Measurements from ENCODE around the gene SFT2D3.

SFT2D3 gene

DNA sequence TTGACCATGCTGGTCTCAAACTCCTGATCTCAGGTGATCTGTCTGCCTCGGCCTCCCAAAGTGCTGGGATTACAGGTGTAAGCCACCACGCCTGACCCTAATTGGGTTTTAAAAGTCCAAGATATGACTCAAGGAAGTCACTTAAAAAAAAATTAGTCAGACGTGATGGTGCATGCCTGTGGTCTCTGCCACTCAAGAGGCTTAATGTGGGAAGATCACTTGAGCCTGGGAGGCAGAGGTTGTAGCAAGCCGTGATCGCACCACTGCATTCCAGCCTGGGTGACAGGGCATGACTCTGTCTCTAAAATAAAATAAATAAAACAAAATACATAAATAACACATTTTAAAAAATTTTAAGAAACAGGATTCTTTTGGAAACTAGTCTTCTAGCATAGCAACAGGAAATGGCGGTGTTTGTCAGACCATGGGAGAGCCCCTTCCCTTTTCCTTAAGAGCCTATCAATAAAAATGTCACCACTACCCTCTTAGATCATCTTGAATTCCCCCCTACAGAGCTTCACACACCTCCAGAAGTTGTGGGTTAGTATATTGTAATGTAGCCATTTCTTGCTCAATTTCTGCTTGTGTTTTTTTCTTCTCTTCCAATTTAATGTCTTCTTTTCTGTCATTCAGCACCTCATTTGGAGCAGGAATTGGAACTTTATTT, 20.1 kb downstream of the SFT2D3 start:
- H3K27ac Mint-ChIP-seq = no peak overlapping the region
- H3K36me3 Mint-ChIP-seq = peaks cover 27% of the 10 kb centered on the region
- H3K4me1 Mint-ChIP-seq = peaks cover 3% of the 10 kb centered on the region
- DNase-seq (ENCODE audit: low spot score in 2 of 2) (no peak), ATAC-seq (ENCODE audit: low read depth) (no peak)
- H3K9me3 Mint-ChIP-seq = no peaks in the 10 kb centered on the region
- no peak overlapping the region for H3K4me3 Mint-ChIP-seq
- no peaks in the 10 kb centered on the region for H3K27me3 Mint-ChIP-seq

DNA sequence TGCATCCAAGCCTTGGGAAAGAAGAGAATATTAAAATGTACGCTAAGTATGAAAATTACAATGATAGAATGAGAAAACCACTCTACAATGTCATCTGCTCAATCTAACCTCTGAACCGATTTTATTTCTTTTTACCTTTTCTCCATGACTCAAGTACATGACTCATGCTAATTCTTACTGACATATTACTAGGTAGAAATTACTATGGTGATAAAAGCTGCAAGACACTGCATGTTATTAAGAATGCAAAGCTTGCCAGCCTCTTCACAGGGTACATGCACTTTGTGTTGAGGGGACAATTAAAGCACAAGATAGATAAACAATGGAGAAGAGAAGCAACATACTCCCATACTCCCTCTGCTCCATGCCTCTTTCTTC, 20.7 kb downstream of the SFT2D3 start:
- Mint-ChIP-seq H3K27me3 (no peaks in the 10 kb centered on the region), H3K9me3 (no peaks in the 10 kb centered on the region), H3K4me3 (no peak overlapping the region), H3K4me1 (peaks cover 5% of the 10 kb centered on the region), H3K36me3 (peaks cover 24% of the 10 kb centered on the region), H3K27ac (no peak overlapping the region)
- DNase-seq (ENCODE audit: low spot score in 2 of 2) = no peak
- ATAC-seq (ENCODE audit: low read depth) = no peak

GRCh38 chr2:127722807-127723206, 21.5 kb downstream of the SFT2D3 start:
- DNase-seq (ENCODE audit: low spot score in 2 of 2) = no peak
- peaks cover 5% of the 10 kb centered on the region for H3K4me1 Mint-ChIP-seq
- no peak overlapping the region for H3K27ac Mint-ChIP-seq
- H3K9me3 Mint-ChIP-seq = no peaks in the 10 kb centered on the region
- peaks cover 23% of the 10 kb centered on the region for H3K36me3 Mint-ChIP-seq
- no peak overlapping the region for H3K4me3 Mint-ChIP-seq
- H3K27me3 Mint-ChIP-seq = no peaks in the 10 kb centered on the region
- ATAC-seq (ENCODE audit: low read depth) = no peak

DNA sequence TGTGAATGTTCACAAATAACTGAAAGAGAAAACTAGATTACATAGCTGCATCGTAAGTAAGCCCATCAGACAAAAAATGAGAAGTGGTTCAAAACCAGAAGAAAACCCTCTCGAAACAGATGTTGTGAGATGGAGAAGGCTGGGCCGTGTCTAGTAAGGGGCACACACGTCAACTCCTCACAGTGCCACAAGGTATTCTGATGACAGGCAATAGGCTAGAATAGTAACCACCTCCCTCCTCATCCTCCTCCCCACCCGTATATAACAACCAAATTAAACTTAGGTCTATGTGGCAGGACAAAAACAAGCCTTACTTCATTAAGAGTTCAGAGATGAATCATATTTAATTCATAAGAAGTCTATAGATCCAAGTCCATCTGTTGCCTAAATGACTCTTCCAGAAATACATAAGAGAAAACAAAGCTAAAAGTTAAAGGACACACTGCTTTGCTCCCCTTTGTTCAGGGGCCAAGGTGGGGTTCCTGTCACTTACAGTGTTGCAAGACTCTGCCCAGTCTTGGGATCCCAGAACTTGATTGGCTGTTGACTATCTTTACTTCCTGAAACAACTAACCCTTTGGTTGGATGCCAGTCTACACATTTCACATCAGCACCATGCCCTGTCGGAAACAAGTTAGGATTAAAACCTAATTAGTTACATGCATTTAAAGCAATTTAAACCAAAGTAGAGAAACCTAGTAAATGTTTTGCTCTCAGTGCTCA, 25.0 kb downstream of the SFT2D3 start:
- no peak for DNase-seq (ENCODE audit: low spot score in 2 of 2)
- H3K27ac Mint-ChIP-seq = no peak overlapping the region
- ATAC-seq (ENCODE audit: low read depth) = no peak
- no peaks in the 10 kb centered on the region for H3K27me3 Mint-ChIP-seq
- peaks cover 20% of the 10 kb centered on the region for H3K36me3 Mint-ChIP-seq
- no peak overlapping the region for H3K4me3 Mint-ChIP-seq
- H3K9me3 Mint-ChIP-seq = no peaks in the 10 kb centered on the region
- H3K4me1 Mint-ChIP-seq = peaks cover 5% of the 10 kb centered on the region

DNA sequence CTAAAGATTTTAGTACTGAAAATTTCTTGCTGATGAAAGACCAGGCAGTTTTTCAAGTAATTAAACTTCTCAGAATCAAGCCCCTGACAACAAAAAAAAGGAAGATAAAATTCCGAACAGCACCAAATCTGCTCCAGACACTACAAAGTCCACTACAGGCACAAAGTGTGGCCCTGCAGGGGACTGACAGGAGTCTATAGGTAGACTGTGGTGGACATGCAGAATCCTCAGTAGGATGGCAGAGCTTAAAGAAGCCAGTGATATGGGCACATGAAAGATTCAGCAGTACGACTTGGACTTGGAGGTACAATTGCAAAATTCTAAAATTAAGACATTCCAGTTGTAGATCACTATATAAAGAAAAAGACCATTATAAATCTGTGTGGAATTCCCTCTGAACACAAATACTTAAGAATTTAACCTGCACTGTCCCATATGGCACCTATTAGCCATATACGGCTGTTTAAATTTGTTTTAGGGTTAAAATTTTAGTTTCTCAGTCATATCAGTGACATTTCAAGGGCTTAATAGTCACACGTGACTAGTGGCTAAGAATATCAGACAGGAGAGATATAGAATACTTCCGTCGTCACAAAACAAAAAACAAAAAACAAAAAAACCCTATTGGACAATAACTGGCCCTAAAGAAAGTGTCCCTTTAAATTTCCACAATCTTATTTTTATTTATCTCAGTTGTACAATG, 32.0 kb downstream of the SFT2D3 start:
- Mint-ChIP-seq H3K27me3 (no peaks in the 10 kb centered on the region), H3K4me3 (no peak overlapping the region), H3K4me1 (no peaks in the 10 kb centered on the region), H3K9me3 (no peaks in the 10 kb centered on the region), H3K36me3 (peaks cover 8% of the 10 kb centered on the region), H3K27ac (no peak overlapping the region)
- ATAC-seq (ENCODE audit: low read depth) = no peak
- no peak for DNase-seq (ENCODE audit: low spot score in 2 of 2)

GRCh38 chr2:127733816-127734537, 32.7 kb downstream of the SFT2D3 start:
- Mint-ChIP-seq H3K9me3 (no peaks in the 10 kb centered on the region), H3K36me3 (peaks cover 8% of the 10 kb centered on the region), H3K4me3 (no peak overlapping the region), H3K27ac (no peak overlapping the region), H3K4me1 (no peaks in the 10 kb centered on the region), H3K27me3 (no peaks in the 10 kb centered on the region)
- DNase-seq (ENCODE audit: low spot score in 2 of 2) = no peak
- no peak for ATAC-seq (ENCODE audit: low read depth)

- DNase-seq (ENCODE audit: low spot score in 2 of 2) (no peak), ATAC-seq (ENCODE audit: low read depth) (no peak)
- Mint-ChIP-seq H3K27ac (no peak overlapping the region), H3K27me3 (no peaks in the 10 kb centered on the region), H3K4me3 (no peak overlapping the region), H3K36me3 (peaks cover 8% of the 10 kb centered on the region), H3K4me1 (no peaks in the 10 kb centered on the region), H3K9me3 (no peaks in the 10 kb centered on the region)
Observed at GRCh38 chr2:127735044-127735443, 33.7 kb downstream of the SFT2D3 start.

- Mint-ChIP-seq H3K27ac (peak overlapping the region; percentile 67), H3K9me3 (no peaks in the 10 kb centered on the region), H3K36me3 (peaks cover 10% of the 10 kb centered on the region), H3K4me1 (no peaks in the 10 kb centered on the region), H3K4me3 (no peak overlapping the region), H3K27me3 (no peaks in the 10 kb centered on the region)
- no peak for DNase-seq (ENCODE audit: low spot score in 2 of 2)
- no peak for ATAC-seq (ENCODE audit: low read depth)
Observed at GRCh38 chr2:127735537-127736399, 34.5 kb downstream of the SFT2D3 start.

GRCh38 chr2:127737892-127738291, 36.6 kb downstream of the SFT2D3 start:
- H3K4me3 Mint-ChIP-seq = no peak overlapping the region
- no peaks in the 10 kb centered on the region for H3K9me3 Mint-ChIP-seq
- peaks cover 13% of the 10 kb centered on the region for H3K36me3 Mint-ChIP-seq
- ATAC-seq (ENCODE audit: low read depth) = no peak
- no peaks in the 10 kb centered on the region for H3K27me3 Mint-ChIP-seq
- H3K27ac Mint-ChIP-seq = no peak overlapping the region
- DNase-seq (ENCODE audit: low spot score in 2 of 2) = no peak
- peaks cover 3% of the 10 kb centered on the region for H3K4me1 Mint-ChIP-seq

DNA sequence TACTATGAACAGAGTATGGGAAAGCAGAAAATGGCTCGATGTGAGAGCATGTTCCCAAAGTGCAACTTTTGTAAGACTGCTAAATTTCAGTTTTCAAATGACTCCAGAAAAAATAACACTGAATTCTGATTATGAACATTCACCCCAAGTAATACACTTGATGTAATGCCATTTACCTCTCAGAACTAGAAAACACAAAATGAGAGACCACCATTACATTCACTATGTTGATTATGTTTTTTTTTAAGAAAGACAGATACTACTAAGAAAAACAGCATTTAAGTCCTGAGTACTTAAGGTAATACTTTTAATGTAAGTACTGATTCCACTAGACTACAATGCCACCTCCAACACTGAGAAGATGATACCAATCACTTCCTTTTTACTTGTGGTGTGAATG, 38.5 kb downstream of the SFT2D3 start:
- DNase-seq (ENCODE audit: low spot score in 2 of 2) (no peak), ATAC-seq (ENCODE audit: low read depth) (no peak)
- H3K27me3 Mint-ChIP-seq = no peaks in the 10 kb centered on the region
- no peak overlapping the region for H3K27ac Mint-ChIP-seq
- H3K4me1 Mint-ChIP-seq = peaks cover 3% of the 10 kb centered on the region
- peaks cover 17% of the 10 kb centered on the region for H3K36me3 Mint-ChIP-seq
- H3K9me3 Mint-ChIP-seq = no peaks in the 10 kb centered on the region
- H3K4me3 Mint-ChIP-seq = no peak overlapping the region

- H3K4me3 Mint-ChIP-seq = no peak overlapping the region
- no peaks in the 10 kb centered on the region for H3K27me3 Mint-ChIP-seq
- H3K27ac Mint-ChIP-seq = no peak overlapping the region
Observed at GRCh38 chr2:127740665-127741288, 39.5 kb downstream of the SFT2D3 start.

DNA sequence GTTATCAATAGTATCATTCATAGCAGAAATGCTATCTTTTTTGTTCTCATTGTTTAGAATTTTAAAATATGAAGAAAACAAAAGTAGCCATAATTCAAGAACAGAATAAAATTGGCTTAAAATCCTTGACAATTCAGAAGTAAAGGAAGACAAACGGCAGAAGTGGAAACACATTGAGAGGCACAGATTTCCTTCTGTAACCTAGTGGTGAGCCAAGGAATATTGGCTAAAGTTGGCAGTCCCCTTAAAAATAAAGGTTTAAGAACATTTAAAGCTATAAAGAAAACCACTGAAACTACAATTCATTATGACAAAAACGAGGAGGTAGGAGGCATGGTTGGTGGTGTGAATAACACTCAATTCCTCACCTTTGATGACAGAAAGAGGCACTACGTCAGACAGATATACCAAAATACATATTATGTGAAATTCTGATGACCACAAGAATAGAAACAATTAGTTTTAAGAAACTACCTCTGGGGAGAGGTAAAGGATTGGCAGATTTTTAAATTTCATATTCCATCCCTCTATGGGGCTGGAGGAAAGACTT, 42.3 kb downstream of the SFT2D3 start:
- no peak overlapping the region for H3K4me3 Mint-ChIP-seq
- H3K4me1 Mint-ChIP-seq = peaks cover 3% of the 10 kb centered on the region
- H3K36me3 Mint-ChIP-seq = peaks cover 15% of the 10 kb centered on the region
- no peaks in the 10 kb centered on the region for H3K27me3 Mint-ChIP-seq
- no peaks in the 10 kb centered on the region for H3K9me3 Mint-ChIP-seq
- H3K27ac Mint-ChIP-seq = no peak overlapping the region
- DNase-seq (ENCODE audit: low spot score in 2 of 2) (no peak), ATAC-seq (ENCODE audit: low read depth) (no peak)

More at GRCh38 chr2:127740665-127741288, 39.5 kb downstream of the SFT2D3 start:
- Mint-ChIP-seq H3K36me3 (peaks cover 17% of the 10 kb centered on the region), H3K4me1 (peaks cover 3% of the 10 kb centered on the region), H3K9me3 (no peaks in the 10 kb centered on the region)
- no peak for ATAC-seq (ENCODE audit: low read depth)
- no peak for DNase-seq (ENCODE audit: low spot score in 2 of 2)

- ATAC-seq (ENCODE audit: low read depth) (no peak), DNase-seq (ENCODE audit: low spot score in 2 of 2) (no peak)
- Mint-ChIP-seq H3K4me1 (peaks cover 7% of the 10 kb centered on the region), H3K9me3 (no peaks in the 10 kb centered on the region), H3K27me3 (no peaks in the 10 kb centered on the region), H3K4me3 (no peak overlapping the region), H3K36me3 (peaks cover 10% of the 10 kb centered on the region), H3K27ac (no peak overlapping the region)
Observed at GRCh38 chr2:127747621-127748020, 46.3 kb downstream of the SFT2D3 start.
